Esophagus muscularis mucosa (tissue), 4 donors: ENCODE results near the gene PGD. TPM values are rescaled to one million over a fixed set of nuclear protein-coding genes. Genes with fewer than 3 reads are reported as not detected.

Experiments
- DNase-seq: peaks from one replicate; pipeline ENCODE4 v3.0.0-alpha.2; 2017; ENCODE audit errors: extremely low spot score
- H3K27ac ChIP-seq, 4 donors: fragments of 200-600 bp; sonication (generic); replicated peaks in 1 of 4; 1 replicate in 3 of 4; 2 replicates in 1 of 4; pipeline ENCODE4 v1.5.1; 2016 to 2019; ENCODE audit warnings: mild to moderate bottlenecking in 1 of 4
- H3K27me3 ChIP-seq, 4 donors: fragments of 200-600 bp; sonication (generic); one replicate each; pipeline versions ENCODE4 v1.5.1 to v1.6.0; 2016 to 2019
- H3K36me3 ChIP-seq, 4 donors: fragments of 200-600 bp; sonication (generic); one replicate each; pipeline ENCODE4 v1.5.1; 2016 to 2019
- H3K4me1 ChIP-seq, 4 donors: fragments of 200-600 bp; sonication (generic); one replicate each; pipeline ENCODE4 v1.5.1; 2016 to 2019
- H3K4me3 ChIP-seq, 4 donors: fragments of 200-600 bp; sonication (generic); 1 replicate in 2 of 4; 2 replicates in 2 of 4; pipeline ENCODE4 v1.5.1; 2016 to 2019; ENCODE audit warnings: mild to moderate bottlenecking in 4 of 4, moderate library complexity in 1 of 4
- H3K9me3 ChIP-seq, 4 donors: fragments of 200-600 bp; sonication (generic); 1 replicate in 3 of 4; 2 replicates in 1 of 4; pipeline ENCODE4 v1.5.1; 2016 to 2019
- CTCF ChIP-seq, 3 experiments: fragments of 200-600 bp in 2 of 3; fragments of 450-650 bp in 1 of 3; sonication (generic) in 2 of 3; IDR thresholded peaks; one replicate each; pipeline ENCODE4 v1.5.1; 2017 to 2019; ENCODE audit warnings: antibody characterized with exemption in 3 of 3, mild to moderate bottlenecking in 2 of 3, moderate library complexity in 1 of 3
- EP300 ChIP-seq: sonication (generic); formaldehyde crosslinking; IDR thresholded peaks from one replicate; pipeline ENCODE4 v1.6.1; 2017; ENCODE audit warnings: antibody characterized with exemption
- POLR2A ChIP-seq: fragments of 450-650 bp; IDR thresholded peaks from one replicate; pipeline ENCODE4 v1.6.1; 2017; ENCODE audit warnings: antibody characterized with exemption, moderate library complexity, mild to moderate bottlenecking, low read depth
- POLR2AphosphoS5 ChIP-seq, 2 donors: sonication (generic); formaldehyde crosslinking; IDR thresholded peaks; one replicate each; pipeline ENCODE4 v1.6.1; 2017; ENCODE audit warnings: antibody characterized with exemption in 2 of 2
- WGBS: methylation state at CpG from one replicate; pipeline ENCODE4 v1.1.5; 2018; 5-methylcytosine and 5-hydroxymethylcytosine counted together
- intact Hi-C: fragments of 100-400 bp; cut with DNase I; formaldehyde crosslinking; loops from one replicate; pipeline ENCODE4 v1.15.1; 2023
- total RNA-seq, 4 donors: library from RNA; depleted of rRNA; stranded (reverse); fragments of >200 nt; gene quantifications; one replicate each; pipeline versions ENCODE4 v1.1.0 to v1.2.1, GENCODE V29; 2016

PGD gene
- total RNA-seq, 4 donors from 2014 or later: 24.5 to 58.6 (median 51.9) TPM

- intact Hi-C loops: loop anchor here (5.0 kb wide), 1 partner anchor 434 kb away; no protein-coding TSS in a partner anchor
- no peaks in the 10 kb centered on the region for H3K27me3 ChIP-seq
- DNase-seq: no peak
- peaks cover 8 to 22% (median 17%) of the 10 kb centered on the region in 4 donors for H3K4me1 ChIP-seq
- 91% methylated on average over 11 of the region's 11 CpGs for WGBS
- H3K27ac ChIP-seq: no peak overlapping the region
- H3K4me3 ChIP-seq: no peak overlapping the region
- peaks cover 0 to 7% (median 1%) of the 10 kb centered on the region in 4 donors for H3K36me3 ChIP-seq
- TF ChIP-seq POLR2A: no peak
- no peak for TF ChIP-seq EP300
- TF ChIP-seq POLR2AphosphoS5 (IDR thresholded peaks at IDR 0.05): no peak
- no peak for TF ChIP-seq CTCF (IDR thresholded peaks at IDR 0.05)
- H3K9me3 ChIP-seq: no peaks in the 10 kb centered on the region
Measured at GRCh38 chr1:10433790-10434189, 34.9 kb downstream of the PGD start.

- Histone ChIP-seq H3K36me3 (peaks cover 1 to 7% (median 4%) of the 10 kb centered on the region in 4 donors), H3K9me3 (no peaks in the 10 kb centered on the region), H3K27me3 (no peaks in the 10 kb centered on the region), H3K27ac (no peak overlapping the region), H3K4me3 (no peak overlapping the region), H3K4me1 (peaks cover 8 to 21% (median 15%) of the 10 kb centered on the region in 4 donors)
- TF ChIP-seq EP300 (no peak), POLR2A (no peak), POLR2AphosphoS5 (IDR thresholded peaks at IDR 0.05) (no peak), CTCF (IDR thresholded peaks at IDR 0.05) (no peak)
- intact Hi-C loops: loop anchor here (5.0 kb wide), 1 partner anchor 433 kb away; no protein-coding TSS in a partner anchor
- WGBS: 89% methylated on average over 5 of the region's 5 CpGs
- DNase-seq: no peak
Measured at GRCh38 chr1:10434590-10434989, 35.7 kb downstream of the PGD start.

- no peak overlapping the region for H3K27ac ChIP-seq
- DNase-seq: no peak
- no peaks in the 10 kb centered on the region for H3K9me3 ChIP-seq
- H3K27me3 ChIP-seq: no peaks in the 10 kb centered on the region
- H3K36me3 ChIP-seq: peaks cover 6 to 11% (median 8%) of the 10 kb centered on the region in 4 donors
- WGBS: 90% methylated on average over 1 of the region's 1 CpG
- H3K4me1 ChIP-seq: peaks cover 0 to 2% (median 0%) of the 10 kb centered on the region in 4 donors
- intact Hi-C loops: no loop called here
- H3K4me3 ChIP-seq: no peak overlapping the region
- TF ChIP-seq POLR2A (no peak), CTCF (IDR thresholded peaks at IDR 0.05) (no peak), POLR2AphosphoS5 (IDR thresholded peaks at IDR 0.05) (no peak), EP300 (no peak)
Measured at GRCh38 chr1:10437052-10437451, 38.2 kb downstream of the PGD start.

- no peak for DNase-seq
- no peak for TF ChIP-seq POLR2A
- TF ChIP-seq CTCF (IDR thresholded peaks at IDR 0.05): no peak
- H3K36me3 ChIP-seq: peaks cover 6 to 11% (median 8%) of the 10 kb centered on the region in 4 donors
- no peaks in the 10 kb centered on the region for H3K4me1 ChIP-seq
- 76% methylated on average over 7 of the region's 7 CpGs for WGBS
- intact Hi-C loops: no loop called here
- H3K27ac ChIP-seq: no peak overlapping the region
- H3K27me3 ChIP-seq: no peaks in the 10 kb centered on the region
- H3K4me3 ChIP-seq: no peak overlapping the region
- no peaks in the 10 kb centered on the region for H3K9me3 ChIP-seq
Measured at GRCh38 chr1:10438677-10439163, 39.9 kb downstream of the PGD start.

- peaks cover 4 to 22% (median 13%) of the 10 kb centered on the region in 4 donors for H3K36me3 ChIP-seq
- intact Hi-C loops: no loop called here
- H3K27ac ChIP-seq: no peak overlapping the region
- DNase-seq: no peak
- H3K27me3 ChIP-seq: no peaks in the 10 kb centered on the region
- H3K9me3 ChIP-seq: no peaks in the 10 kb centered on the region
- H3K4me3 ChIP-seq: no peak overlapping the region
- no peak for TF ChIP-seq POLR2A
- TF ChIP-seq EP300: no peak
- TF ChIP-seq POLR2AphosphoS5 (IDR thresholded peaks at IDR 0.05): no peak
- no peak for TF ChIP-seq CTCF (IDR thresholded peaks at IDR 0.05)
- no peaks in the 10 kb centered on the region for H3K4me1 ChIP-seq
- 98% methylated on average over 2 of the region's 2 CpGs for WGBS
Measured at GRCh38 chr1:10440305-10440704, 41.4 kb downstream of the PGD start.
